ENCODE measurements around the gene GLCCI1. TPM values are rescaled to one million over a fixed set of nuclear protein-coding genes. Genes with fewer than 3 reads are reported as not detected.

GLCCI1 gene
- total and polyA plus RNA-seq, 11 donors, result 1.5 to 10.8 (median 6.3) TPM

DNA sequence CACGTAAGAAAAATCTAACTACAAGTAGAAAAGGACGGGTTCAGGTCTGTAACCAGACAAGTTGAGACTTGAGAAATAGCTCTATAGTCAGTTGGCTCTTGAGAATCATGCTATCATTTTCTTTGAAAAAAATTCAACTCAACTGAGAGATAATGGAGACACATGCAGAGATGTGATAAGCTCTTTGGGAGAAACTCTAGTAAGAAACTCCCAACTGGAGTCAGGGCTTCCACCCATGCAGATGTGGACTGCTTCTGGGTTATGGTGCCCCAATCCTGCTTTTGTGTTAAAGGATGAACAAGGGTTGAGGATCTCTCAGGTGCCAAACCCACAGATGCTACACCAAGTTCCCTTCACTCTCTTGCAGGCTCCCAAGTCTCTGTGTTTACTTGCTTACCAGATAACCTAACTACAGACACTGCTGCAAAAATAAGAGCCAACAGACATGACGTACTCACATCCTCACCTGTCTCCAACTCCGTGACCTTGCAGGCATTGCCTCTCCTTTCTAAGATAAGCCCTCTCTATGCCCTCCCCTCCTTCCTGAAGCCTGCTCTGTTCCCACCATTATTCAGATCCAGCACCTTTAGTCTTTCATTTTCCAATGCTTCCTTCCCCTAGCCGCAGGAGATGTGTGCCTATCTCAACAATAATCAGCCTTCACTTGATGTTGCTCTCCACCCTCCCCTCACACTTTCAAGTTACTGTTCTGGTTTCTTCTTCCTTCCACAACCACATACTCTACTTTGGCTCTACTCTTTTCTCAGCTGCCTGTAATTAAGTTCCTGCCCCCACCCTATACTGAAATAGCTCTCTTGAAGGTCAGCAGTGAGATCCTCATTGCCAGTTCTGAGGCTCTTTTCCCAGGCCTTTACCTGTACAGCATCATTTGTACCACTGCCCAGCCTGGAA, 163.4 kb downstream of the GLCCI1 start:
- no peaks in the 10 kb centered on the region for H3K27me3 ChIP-seq
- H3K4me3 ChIP-seq, result peak overlapping the region in 1 of 12 donors; percentile 5
- H3K4me1 ChIP-seq, result peaks cover 0 to 5% (median 0%) of the 10 kb centered on the region in 12 donors
- TF ChIP-seq POLR2A (IDR thresholded peaks at IDR 0.05) (no peak), CTCF (IDR thresholded peaks at IDR 0.05) (no peak)
- H3K9me3 ChIP-seq, result no peaks in the 10 kb centered on the region
- WGBS, 4 donors, result 81 to 86% (median 85%) methylated on average over 5 of the region's 5 CpGs
- intact Hi-C loops (cut with DNase I), result no loop called here
- no peak for DNase-seq
- H3K36me3 ChIP-seq, result peaks cover 0 to 30% (median 7%) of the 10 kb centered on the region in 9 donors
- ATAC-seq, result peak in 2 of 4 donors; percentile 29 to 32
- H3K27ac ChIP-seq, result peak overlapping the region in 1 of 12 donors; percentile 74

DNA sequence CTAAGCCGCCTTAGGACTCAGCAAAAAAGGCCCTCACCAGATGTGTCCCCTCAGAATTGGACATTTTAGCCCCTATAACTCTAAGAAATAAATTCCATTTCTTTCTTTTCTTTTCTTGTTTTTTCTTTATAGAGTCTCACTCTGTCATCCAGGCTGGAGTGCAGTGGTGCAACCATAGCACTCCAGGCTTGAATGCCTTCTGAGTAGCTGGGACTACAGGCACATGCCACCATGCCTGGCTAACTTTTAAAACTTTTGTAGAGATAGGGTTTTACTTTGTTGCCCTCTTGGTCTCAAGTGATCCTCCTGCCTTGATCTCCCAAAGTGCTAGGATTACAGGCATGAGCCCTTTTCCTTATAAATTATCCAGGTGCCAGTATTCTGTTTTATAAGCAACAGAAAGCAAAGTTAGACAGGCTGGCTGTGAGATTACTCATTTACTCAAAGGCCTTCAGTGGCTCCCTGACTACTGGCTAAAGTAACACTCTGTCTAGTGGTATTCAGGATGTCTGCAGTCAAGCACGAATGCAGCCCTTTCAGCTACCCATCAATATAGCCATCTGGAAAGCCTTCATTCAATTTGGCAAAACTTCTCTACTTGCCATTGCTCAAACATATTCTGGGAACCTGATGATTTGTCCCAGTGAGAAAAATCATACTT, 164.7 kb downstream of the GLCCI1 start:
- H3K9me3 ChIP-seq, result no peaks in the 10 kb centered on the region
- H3K27ac ChIP-seq, result peak overlapping the region in 1 of 12 donors; percentile 74
- intact Hi-C loops (cut with DNase I), result no loop called here
- DNase-seq, result no peak
- H3K4me3 ChIP-seq, result no peak overlapping the region
- H3K4me1 ChIP-seq, result peaks cover 0 to 3% (median 0%) of the 10 kb centered on the region in 12 donors
- ATAC-seq, result no peak
- peaks cover 0 to 31% (median 0%) of the 10 kb centered on the region in 9 donors for H3K36me3 ChIP-seq
- no peak for TF ChIP-seq POLR2A (IDR thresholded peaks at IDR 0.05)
- 92 to 95% (median 94%) methylated on average over 2 of the region's 2 CpGs for WGBS, 4 donors
- no peaks in the 10 kb centered on the region for H3K27me3 ChIP-seq

DNA sequence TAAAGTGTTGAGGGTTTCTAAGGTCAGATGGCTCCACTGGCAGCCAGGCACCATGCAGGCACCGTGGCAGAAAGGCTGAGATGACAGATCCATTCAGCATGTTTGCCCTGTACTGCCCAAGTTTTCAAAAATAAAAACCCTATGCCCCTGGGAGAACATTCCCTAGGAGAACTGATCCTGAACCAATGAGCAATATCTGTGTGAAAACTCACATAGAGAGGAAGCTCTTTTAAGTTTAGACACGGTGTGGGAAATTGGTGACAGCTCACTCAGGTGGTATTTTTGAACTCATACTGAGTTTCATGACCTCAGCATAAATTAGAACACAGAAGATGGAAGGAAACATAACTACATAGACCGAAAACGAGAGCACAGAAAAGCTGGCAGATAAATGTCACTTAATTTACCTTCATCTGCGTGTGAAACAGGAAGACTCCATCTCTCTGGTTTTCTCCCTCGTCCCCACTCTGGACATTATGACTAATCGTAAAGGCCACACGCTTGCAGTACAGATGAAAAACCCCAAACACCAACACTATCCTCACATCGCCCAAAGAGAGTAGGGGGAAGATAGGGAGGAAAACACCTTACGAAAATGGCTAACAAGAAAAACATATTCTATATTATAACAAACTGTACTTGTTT, 165.6 kb downstream of the GLCCI1 start:
- peak overlapping the region in 1 of 12 donors; percentile 39 for H3K27ac ChIP-seq
- no peak for DNase-seq
- intact Hi-C loops (cut with DNase I), result no loop called here
- no peak for TF ChIP-seq CTCF (IDR thresholded peaks at IDR 0.05)
- TF ChIP-seq POLR2A (IDR thresholded peaks at IDR 0.05), result no peak
- H3K27me3 ChIP-seq, result no peaks in the 10 kb centered on the region
- ATAC-seq, result no peak
- no peak overlapping the region for H3K4me3 ChIP-seq
- H3K4me1 ChIP-seq, result peaks cover 0 to 3% (median 0%) of the 10 kb centered on the region in 12 donors
- WGBS, 4 donors, result 73 to 86% (median 81%) methylated on average over 10 of the region's 10 CpGs
- H3K9me3 ChIP-seq, result no peaks in the 10 kb centered on the region
- H3K36me3 ChIP-seq, result peaks cover 0 to 38% (median 0%) of the 10 kb centered on the region in 9 donors

DNA sequence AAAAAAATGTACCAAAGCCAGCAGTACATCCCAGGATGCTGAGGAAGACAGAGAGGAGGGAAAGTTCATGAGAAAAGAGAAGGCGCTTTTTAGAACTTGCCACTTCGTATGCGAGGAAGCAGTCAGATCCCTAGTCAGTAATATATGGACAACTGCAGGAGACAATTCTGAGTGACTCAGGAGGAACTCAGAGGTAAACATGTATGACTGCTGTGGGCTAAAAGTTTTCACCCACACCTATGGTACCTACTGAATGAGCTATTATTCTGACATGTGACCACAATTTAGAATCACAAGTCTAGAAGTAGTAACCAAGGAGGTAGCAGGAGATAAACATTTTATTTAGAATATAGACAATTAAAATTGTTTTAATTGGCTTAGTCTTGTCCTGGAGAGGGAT, 166.8 kb downstream of the GLCCI1 start:
- no peak for ATAC-seq
- H3K27me3 ChIP-seq, result no peaks in the 10 kb centered on the region
- no peak overlapping the region for H3K4me3 ChIP-seq
- no peak overlapping the region for H3K27ac ChIP-seq
- peaks cover 0 to 40% (median under 1%) of the 10 kb centered on the region in 9 donors for H3K36me3 ChIP-seq
- TF ChIP-seq POLR2A (IDR thresholded peaks at IDR 0.05) (no peak), CTCF (IDR thresholded peaks at IDR 0.05) (no peak)
- WGBS, 4 donors, result 97% methylated on average over 3 of the region's 3 CpGs
- DNase-seq, result no peak
- peaks cover 0 to 3% (median 0%) of the 10 kb centered on the region in 12 donors for H3K4me1 ChIP-seq
- no peaks in the 10 kb centered on the region for H3K9me3 ChIP-seq
- intact Hi-C loops (cut with DNase I), result no loop called here
